ENCODE measurements around the gene UTRN. TPM values are rescaled to one million over a fixed set of nuclear protein-coding genes. Genes with fewer than 3 reads are reported as not detected.

Gene UTRN
- total RNA-seq, 1 experiment from 2014 or later, result 79.7 TPM

- H4K8ac ChIP-seq (replicated peaks; ENCODE audit: insufficient read length, low read depth, low read length), result no peak overlapping the region
- WGBS (ENCODE audit: extremely low coverage, insufficient read length, low lambda C conversion rate), result no CpG with 5 or more reads among the region's 1 CpG
- H2BK5ac ChIP-seq (ENCODE audit: insufficient read length, low read length), result no peak overlapping the region
- no peak overlapping the region for H2BK120ac ChIP-seq (ENCODE audit: low read depth, low read length, poor library complexity, severe bottlenecking)
- H3K4me1 Mint-ChIP-seq, result peaks cover 75 to 82% of the 10 kb centered on the region in 2 experiments
- H2AFZ ChIP-seq (ENCODE audit: low read length), result no peak overlapping the region
- no peaks in the 10 kb centered on the region for H3K79me1 ChIP-seq (ENCODE audit: insufficient read depth, low read depth, low read length, poor library complexity, severe bottlenecking)
- no peak overlapping the region for H3K4me3 Mint-ChIP-seq
- no peak overlapping the region for H2AK5ac ChIP-seq (ENCODE audit: insufficient read length, low read length)
- H4K91ac ChIP-seq (ENCODE audit: insufficient read length, low read depth, low read length), result no peak overlapping the region
- no peak overlapping the region for H4K5ac ChIP-seq (ENCODE audit: insufficient read length, low read depth, low read length)
- peaks cover 27% of the 10 kb centered on the region; the same call in 1 of the 2 replicates for H3K4me1 ChIP-seq (ENCODE audit: insufficient read depth, low read length)
- no peak overlapping the region for H3K14ac ChIP-seq (ENCODE audit: insufficient read depth, low read length)
- no peaks in the 10 kb centered on the region for H3K23me2 ChIP-seq (ENCODE audit: insufficient read length, low read depth, low read length, poor library complexity, severe bottlenecking)
- H3K23ac ChIP-seq (ENCODE audit: insufficient read length, low read depth, low read length), result no peak overlapping the region
- no peak overlapping the region for H3K27ac Mint-ChIP-seq
- H2BK20ac ChIP-seq (ENCODE audit: low read depth, low read length, poor library complexity, severe bottlenecking), result no peak overlapping the region
- H3K9me3 Mint-ChIP-seq, result no peaks in the 10 kb centered on the region
- H3K9me3 ChIP-seq (ENCODE audit: control insufficient read depth, low read depth, low read length), result no peaks in the 10 kb centered on the region
- no peak overlapping the region for H2BK12ac ChIP-seq (ENCODE audit: insufficient read length, low read depth, low read length)
- no peak overlapping the region for H3K9ac ChIP-seq (ENCODE audit: extremely low read depth, insufficient read length, low read length)
- H3T11ph ChIP-seq (ENCODE audit: low read length), result no peak overlapping the region
- peaks cover 0 to 9% (median 0%) of the 10 kb centered on the region in 3 experiments; a peak in 3 of 7 replicates for H3K36me3 Mint-ChIP-seq (ENCODE audit: insufficient read depth in 1 of 3, low read depth in 3 of 3)
- H3K27me3 Mint-ChIP-seq (ENCODE audit: low read depth), result no peaks in the 10 kb centered on the region
- no peaks in the 10 kb centered on the region for H3K27me3 ChIP-seq (ENCODE audit: insufficient read depth, low read length)
- no peak overlapping the region for H3K56ac ChIP-seq (ENCODE audit: insufficient read length, low read depth, low read length)
- H4K20me1 ChIP-seq (ENCODE audit: control insufficient read depth, insufficient read depth, insufficient read length), result no peaks in the 10 kb centered on the region
- no peak overlapping the region for H3K4me2 ChIP-seq (ENCODE audit: insufficient read depth, insufficient read length, low read length)
- no peak for DNase-seq
- H3K18ac ChIP-seq (ENCODE audit: insufficient read length, low read depth, low read length), result no peak overlapping the region
- no peak overlapping the region for H3K27ac ChIP-seq (ENCODE audit: insufficient read length, low read depth, low read length)
- no peak for TF ChIP-seq CTCF (conservative IDR thresholded peaks at IDR 0.05)
- H2BK15ac ChIP-seq (ENCODE audit: low read depth, low read length), result no peak overlapping the region
- H3K79me2 ChIP-seq (ENCODE audit: insufficient read depth, low read length), result no peaks in the 10 kb centered on the region
- H3K4ac ChIP-seq (ENCODE audit: low read depth, low read length), result no peak overlapping the region
Observed at GRCh38 chr6:144325232-144325631, 40.1 kb downstream of the UTRN start.
